IPS DF 6.9 (cell line): ENCODE data around the gene ARL6IP6.

ENCODE experiments used
- DNase-seq: peaks from one replicate; pipeline ENCODE4 v3.0.0-alpha.2; 2013; ENCODE audit warnings: low read depth, low spot score
- H3K27ac ChIP-seq: one replicate; pipeline ENCODE4 v1.5.1; 2013; ENCODE audit warnings: low read length, control low read depth
- H3K27me3 ChIP-seq: 2 replicates; pipeline ENCODE4 v1.6.1; 2013; ENCODE audit warnings: mild to moderate bottlenecking, low read length; ENCODE audit not compliant: control insufficient read depth, insufficient read depth
- H3K36me3 ChIP-seq: 2 replicates; pipeline ENCODE4 v1.6.1; 2013; ENCODE audit warnings: low read length; ENCODE audit not compliant: control insufficient read depth, insufficient read depth
- H3K4me1 ChIP-seq: 2 replicates; pipeline ENCODE4 v1.6.1; 2013; ENCODE audit warnings: low read length; ENCODE audit not compliant: control insufficient read depth, insufficient read depth
- H3K4me3 ChIP-seq: 2 replicates; pipeline ENCODE4 v1.5.1; 2013; ENCODE audit warnings: mild to moderate bottlenecking, low read length
- H3K9me3 ChIP-seq: 2 replicates; pipeline ENCODE4 v1.6.1; 2013; ENCODE audit warnings: low read length, inconsistent platforms; ENCODE audit not compliant: control insufficient read depth, insufficient read depth
- WGBS: extraction: QIAGEN DNeasy Blood & Tissue Kit; methylation state at CpG from one replicate; pipeline ENCODE4 v1.1.7; 2013; ENCODE audit warnings: mixed read lengths, missing lambda C conversion rate; ENCODE audit not compliant: insufficient read length, insufficient coverage; 5-methylcytosine and 5-hydroxymethylcytosine counted together

The ARL6IP6 gene

DNA sequence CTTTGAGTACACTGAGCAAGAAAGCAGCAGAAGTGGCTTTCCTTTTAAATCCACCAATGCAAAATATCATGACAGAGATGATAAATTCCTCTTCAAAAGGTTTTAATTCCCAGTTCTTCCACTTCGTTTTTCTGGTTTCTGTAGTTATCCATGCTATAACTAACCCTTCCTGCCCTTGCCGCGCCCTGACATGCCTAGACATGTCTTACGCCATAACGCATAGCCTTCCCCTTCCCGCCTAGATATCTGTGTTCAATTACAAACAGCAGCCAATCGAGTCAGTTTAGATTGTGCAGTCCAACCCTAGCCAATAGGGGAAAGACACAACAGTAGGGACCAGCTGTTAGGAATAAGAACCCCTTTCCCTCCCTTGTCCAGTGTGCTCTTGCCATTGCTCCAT is 17.2 kb upstream of the ARL6IP6 start:
- Histone ChIP-seq H3K4me3 (no peak overlapping the region), H3K27ac (no peak overlapping the region), H3K4me1 (no peaks in the 10 kb centered on the region), H3K36me3 (peaks cover 6% of the 10 kb centered on the region; the same call in 1 of the 2 replicates), H3K27me3 (no peaks in the 10 kb centered on the region), H3K9me3 (no peaks in the 10 kb centered on the region)
- no peak for DNase-seq
- no CpG with 5 or more reads among the region's 7 CpGs for WGBS

DNA sequence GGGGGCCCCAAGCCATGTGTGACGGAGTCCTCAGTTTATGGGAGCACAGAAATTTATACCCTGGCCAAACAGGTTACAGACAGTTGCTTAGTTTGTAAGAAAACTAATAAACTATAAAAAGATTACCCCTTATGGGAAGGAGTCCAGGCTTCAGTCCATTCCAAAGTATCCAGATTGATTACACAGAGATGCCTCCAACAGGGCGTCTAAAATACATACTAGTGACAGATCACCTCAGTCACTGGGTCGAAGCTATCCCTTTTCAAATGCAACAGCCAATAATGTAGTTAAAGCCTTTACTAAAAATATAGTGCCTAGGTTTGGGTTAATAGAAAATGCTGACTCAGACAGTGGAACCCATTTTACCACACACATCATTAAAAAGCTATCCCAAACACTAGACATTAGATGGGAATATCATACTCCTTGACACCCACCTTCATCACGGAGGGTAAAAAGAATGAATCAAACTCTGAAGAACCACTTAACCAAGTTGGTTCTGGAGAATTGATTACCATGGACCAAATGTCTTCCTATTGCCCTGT is 11.9 kb upstream of the ARL6IP6 start:
- no peaks in the 10 kb centered on the region for H3K4me1 ChIP-seq
- WGBS = no CpG with 5 or more reads among the region's 4 CpGs
- no peaks in the 10 kb centered on the region for H3K9me3 ChIP-seq
- no peaks in the 10 kb centered on the region for H3K27me3 ChIP-seq
- no peak overlapping the region for H3K4me3 ChIP-seq
- no peak overlapping the region for H3K27ac ChIP-seq
- H3K36me3 ChIP-seq = peaks cover 9% of the 10 kb centered on the region; the same call in 1 of the 2 replicates
- DNase-seq = no peak

DNA sequence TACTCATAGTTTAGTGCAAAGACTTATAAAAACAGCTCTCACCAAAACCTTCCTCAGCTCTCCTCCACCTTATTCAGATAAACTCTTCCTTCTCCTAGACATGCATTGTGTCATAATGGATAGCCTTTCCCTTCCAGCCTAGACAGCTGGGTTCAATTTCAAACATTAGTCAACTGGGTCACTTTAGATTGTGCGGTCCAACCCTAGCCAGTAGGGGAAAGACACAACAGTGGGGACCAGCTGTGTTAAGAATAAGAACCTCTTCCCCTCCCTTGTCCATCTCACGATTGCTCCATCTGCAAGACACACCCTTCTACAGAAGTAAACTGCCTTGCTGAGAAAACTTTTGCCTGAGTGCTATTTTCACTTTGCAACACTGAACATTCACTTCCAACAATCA is 9.7 kb upstream of the ARL6IP6 start:
- H3K36me3 ChIP-seq = peaks cover 3% of the 10 kb centered on the region; the same call in 1 of the 2 replicates
- no peak overlapping the region for H3K4me3 ChIP-seq
- no peak overlapping the region for H3K27ac ChIP-seq
- no CpG with 5 or more reads among the region's 2 CpGs for WGBS
- H3K27me3 ChIP-seq = no peaks in the 10 kb centered on the region
- no peak for DNase-seq
- H3K4me1 ChIP-seq = no peaks in the 10 kb centered on the region
- no peaks in the 10 kb centered on the region for H3K9me3 ChIP-seq

DNA sequence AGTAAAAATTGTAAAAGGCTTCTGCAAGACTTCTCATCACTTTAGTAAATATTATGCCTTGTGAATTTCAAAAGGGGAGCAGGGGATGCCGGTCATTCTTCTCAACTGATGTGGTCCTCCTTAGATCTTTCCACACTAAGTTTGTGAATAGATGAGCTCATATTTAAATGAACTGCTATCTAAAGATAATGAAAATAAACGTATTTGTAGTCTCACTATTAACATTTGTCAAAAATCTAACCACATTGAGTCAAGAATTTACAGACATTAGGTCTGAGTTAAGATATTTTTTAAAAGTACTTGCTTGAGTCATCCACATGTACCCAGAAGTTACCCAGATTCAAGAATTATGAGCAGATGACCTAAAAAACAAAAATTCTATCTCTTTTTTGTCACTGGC is 7.7 kb upstream of the ARL6IP6 start:
- peaks cover 3% of the 10 kb centered on the region; the same call in 1 of the 2 replicates for H3K36me3 ChIP-seq
- DNase-seq = no peak
- no peaks in the 10 kb centered on the region for H3K27me3 ChIP-seq
- no CpG with 5 or more reads among the region's 2 CpGs for WGBS
- no peak overlapping the region for H3K4me3 ChIP-seq
- H3K4me1 ChIP-seq = no peaks in the 10 kb centered on the region
- H3K9me3 ChIP-seq = no peaks in the 10 kb centered on the region
- H3K27ac ChIP-seq = no peak overlapping the region

DNA sequence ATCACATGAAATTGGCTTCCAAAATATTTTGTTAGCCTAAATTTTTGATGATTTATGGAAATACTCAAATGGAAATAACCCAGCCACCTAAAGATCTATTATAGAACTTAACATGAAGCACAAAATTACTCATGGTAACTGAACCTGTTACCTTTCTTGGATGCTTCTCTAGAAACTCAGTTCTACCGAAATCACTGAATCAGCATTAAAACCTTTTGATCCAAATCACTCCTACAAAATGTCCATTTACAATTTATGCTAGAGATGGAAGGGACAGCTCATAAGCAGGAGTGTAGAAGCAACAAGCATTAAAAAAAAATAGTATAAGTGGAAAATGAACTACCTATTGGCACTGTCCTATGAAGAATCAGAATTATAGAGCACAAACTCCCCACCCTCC is 3.3 kb upstream of the ARL6IP6 start:
- no peaks in the 10 kb centered on the region for H3K27me3 ChIP-seq
- DNase-seq = no peak
- no peak overlapping the region for H3K27ac ChIP-seq
- no peaks in the 10 kb centered on the region for H3K9me3 ChIP-seq
- no peaks in the 10 kb centered on the region for H3K4me1 ChIP-seq
- no peak overlapping the region for H3K4me3 ChIP-seq
- H3K36me3 ChIP-seq = no peaks in the 10 kb centered on the region; the same call in 1 of the 2 replicates
- no CpG with 5 or more reads among the region's 1 CpG for WGBS

DNA sequence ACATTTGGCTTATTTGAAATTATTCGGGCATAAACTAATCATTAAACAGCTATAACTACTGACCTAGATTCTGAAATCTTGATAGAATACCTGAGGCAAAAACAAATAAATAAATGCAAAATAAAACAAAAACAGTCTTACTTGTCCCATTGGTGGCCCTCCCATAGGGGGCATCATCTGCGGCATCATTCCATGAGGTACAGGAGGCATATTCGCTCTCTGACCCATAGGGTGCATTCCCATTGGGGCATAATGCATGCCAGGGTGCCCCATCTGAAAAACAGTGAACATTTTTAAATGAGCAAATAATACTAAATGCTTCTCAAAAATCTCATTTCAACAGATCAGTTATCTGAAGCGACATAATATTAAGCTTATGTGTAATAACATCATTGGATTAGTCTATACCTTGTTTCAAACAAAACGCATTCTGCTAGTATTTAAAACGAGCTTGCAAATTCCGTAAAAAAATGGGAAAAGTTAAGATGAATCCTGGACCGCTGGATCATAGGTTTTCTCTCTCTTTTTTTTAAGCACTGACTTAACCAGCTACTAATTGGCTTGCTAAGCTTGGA is 2.5 kb upstream of the ARL6IP6 start:
- Histone ChIP-seq H3K27ac (no peak overlapping the region), H3K9me3 (no peaks in the 10 kb centered on the region), H3K36me3 (no peaks in the 10 kb centered on the region; the same call in 1 of the 2 replicates), H3K27me3 (no peaks in the 10 kb centered on the region), H3K4me1 (no peaks in the 10 kb centered on the region), H3K4me3 (peak overlapping the region; percentile 91; the same call in 1 of the 2 replicates)
- no CpG with 5 or more reads among the region's 8 CpGs for WGBS
- DNase-seq = no peak

DNA sequence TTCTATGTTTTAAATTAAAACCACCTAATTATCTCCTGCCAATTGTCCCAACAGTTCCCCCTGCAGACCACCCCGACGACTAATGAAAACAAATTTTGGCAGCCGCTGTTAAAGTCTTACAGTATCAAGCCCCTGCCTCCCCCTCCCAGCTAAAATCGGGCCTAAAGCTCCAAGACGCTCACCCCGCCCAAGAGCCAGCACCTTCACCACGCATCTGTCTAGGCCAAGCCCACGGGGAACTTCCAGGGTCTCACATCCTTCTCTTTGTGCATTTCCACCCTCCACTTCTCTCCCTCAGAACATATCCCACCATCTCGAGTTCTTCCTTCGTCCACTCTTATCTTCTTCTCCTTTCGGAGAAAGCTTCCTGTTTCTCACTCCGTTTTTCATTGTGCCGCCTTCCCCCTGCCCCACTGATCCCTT is 1.6 kb upstream of the ARL6IP6 start:
- Histone ChIP-seq H3K27me3 (no peaks in the 10 kb centered on the region), H3K4me1 (no peaks in the 10 kb centered on the region), H3K27ac (no peak overlapping the region), H3K36me3 (no peaks in the 10 kb centered on the region; the same call in 1 of the 2 replicates), H3K4me3 (peak overlapping the region; percentile 91), H3K9me3 (no peaks in the 10 kb centered on the region)
- no peak for DNase-seq
- no CpG with 5 or more reads among the region's 13 CpGs for WGBS

DNA sequence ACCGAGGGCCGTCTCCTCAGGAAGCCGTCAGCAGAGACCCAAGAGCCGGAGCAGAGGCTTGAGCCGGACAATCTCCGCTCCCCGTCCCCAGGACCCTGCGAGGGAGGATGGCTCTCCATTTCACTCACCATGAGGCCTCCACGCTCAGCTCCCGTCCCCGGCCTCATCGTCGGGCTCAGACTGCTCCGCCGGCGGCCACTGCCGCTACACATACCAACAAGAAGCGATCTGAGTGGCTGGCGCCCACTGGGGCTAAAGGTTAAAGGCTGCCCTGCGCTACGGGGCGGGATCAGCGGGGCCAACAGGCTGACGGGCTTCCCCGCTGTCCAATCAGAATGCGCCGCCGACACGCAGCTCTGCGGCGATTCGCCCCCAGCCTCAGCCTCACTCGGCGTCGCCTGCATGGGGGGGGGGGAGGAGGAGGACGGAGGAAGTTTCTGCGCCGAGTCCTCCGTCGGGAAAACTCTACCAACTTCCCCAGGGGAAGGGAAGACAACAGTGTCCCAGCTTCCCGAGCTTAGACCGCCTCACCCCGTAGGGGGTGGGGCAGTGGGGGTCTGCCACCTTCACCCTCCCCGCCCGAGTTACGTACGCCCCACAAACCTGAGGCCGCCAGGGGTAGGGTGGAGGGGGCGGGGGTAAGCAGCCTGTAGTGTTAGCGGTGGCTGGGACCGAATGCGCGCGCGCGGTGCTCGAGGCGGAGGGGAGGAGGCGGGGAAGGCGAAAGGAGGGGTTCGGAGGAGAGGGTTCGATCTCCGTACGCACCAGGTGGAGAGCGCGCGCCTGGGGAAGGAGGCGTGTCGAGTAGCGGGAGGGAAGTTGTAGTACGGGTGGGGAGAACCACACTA is 968 bp upstream of the ARL6IP6 start, which contains the start of gene PRPF40A:
Gene PRPF40A, minus strand, starts transcription at position 234 of the 848 bp plus-strand sequence. Its CDS starts 22 bp downstream, at position 212.
- H3K27ac ChIP-seq = no peak within 1 kb of the TSS
- H3K4me1 ChIP-seq = no peaks in the 10 kb centered on the region
- DNase-seq = peak; percentile 91
- H3K9me3 ChIP-seq = no peaks in the 10 kb centered on the region
- H3K27me3 ChIP-seq = no peaks in the 10 kb centered on the region
- no CpG with 5 or more reads among the region's 71 CpGs for WGBS
- peak within 1 kb of the TSS; percentile 91 for H3K4me3 ChIP-seq
- H3K36me3 ChIP-seq = no peaks in the 10 kb centered on the region; the same call in 1 of the 2 replicates

DNA sequence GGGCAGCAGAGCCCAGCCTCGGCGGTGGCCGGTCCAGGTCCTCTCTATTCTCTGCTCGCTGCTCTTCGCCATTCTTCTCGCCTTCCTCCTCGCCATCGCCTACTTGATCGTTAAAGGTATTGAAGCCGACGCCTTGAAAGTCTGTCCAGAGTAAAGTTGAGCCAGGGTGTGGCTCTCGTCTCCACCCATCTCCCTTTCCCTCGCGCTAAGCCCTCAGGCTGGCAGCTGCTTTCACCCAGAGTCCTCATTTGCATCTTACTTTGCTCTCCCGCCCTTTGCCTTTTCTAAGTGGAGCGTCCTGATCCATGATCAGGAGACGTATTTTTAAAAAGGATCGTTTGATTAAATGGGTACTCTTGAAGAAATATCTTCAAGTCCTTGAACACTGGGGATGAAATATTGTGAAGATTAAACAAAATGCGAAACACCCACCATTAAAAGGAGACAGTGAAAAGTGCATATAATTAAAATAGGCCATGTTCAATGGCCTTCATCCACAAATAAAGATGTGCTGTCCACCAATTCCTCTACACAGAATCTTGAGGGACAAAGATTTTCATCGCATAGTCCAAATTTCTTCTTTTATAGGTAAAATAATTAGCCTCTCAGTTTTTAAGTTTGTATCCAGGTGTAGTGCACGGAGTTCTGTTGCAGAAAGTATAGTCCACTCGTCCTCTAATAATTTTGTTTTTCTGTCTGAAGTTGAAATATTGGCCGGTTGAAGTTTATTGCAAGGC is 657 bp downstream of the ARL6IP6 start:
- no peak for DNase-seq
- Histone ChIP-seq H3K4me1 (no peaks in the 10 kb centered on the region), H3K36me3 (no peaks in the 10 kb centered on the region; the same call in 1 of the 2 replicates), H3K27ac (no peak overlapping the region), H3K9me3 (no peaks in the 10 kb centered on the region), H3K27me3 (no peaks in the 10 kb centered on the region), H3K4me3 (peak overlapping the region; percentile 91)
- no CpG with 5 or more reads among the region's 23 CpGs for WGBS

DNA sequence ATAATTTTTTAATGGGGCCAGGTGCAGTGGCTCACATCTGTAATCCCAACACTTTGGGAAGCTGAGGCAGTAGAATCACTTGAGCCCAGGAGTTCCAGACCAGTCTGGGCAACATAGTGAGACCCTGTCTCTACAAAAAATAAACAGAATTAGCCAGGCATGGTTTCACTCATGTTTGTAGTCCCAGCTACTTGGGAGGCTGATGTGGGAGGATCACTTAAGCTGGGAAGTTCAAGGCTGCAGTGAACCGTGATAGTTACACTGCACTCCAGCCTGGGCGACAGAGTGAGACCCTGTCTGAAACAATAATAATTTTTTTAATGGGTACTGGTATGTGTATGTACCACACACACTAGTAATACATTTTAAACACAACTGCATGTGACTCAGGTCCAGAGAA is 2.4 kb downstream of the ARL6IP6 start:
- H3K4me3 ChIP-seq = no peak overlapping the region
- H3K4me1 ChIP-seq = no peaks in the 10 kb centered on the region
- no peaks in the 10 kb centered on the region for H3K36me3 ChIP-seq
- DNase-seq = no peak
- WGBS = no CpG with 5 or more reads among the region's 2 CpGs
- H3K27me3 ChIP-seq = no peaks in the 10 kb centered on the region
- H3K9me3 ChIP-seq = no peaks in the 10 kb centered on the region
- H3K27ac ChIP-seq = no peak overlapping the region
